GM12878 (cell line): ENCODE results near the gene DDR1. TPM values are rescaled to one million over a fixed set of nuclear protein-coding genes. Genes with fewer than 3 reads are reported as not detected.

Experiments used
- CTCF ChIP-seq, 3 experiments: IDR thresholded peaks in 2 of 3; conservative IDR thresholded peaks in 1 of 3; 2 replicates each; pipeline ENCODE4 v1.5.1; 2011; ENCODE audit warnings: low read depth in 3 of 3, low read length in 3 of 3, mild to moderate bottlenecking in 3 of 3, control low read depth in 2 of 3, moderate library complexity in 2 of 3, inconsistent platforms in 1 of 3, mixed read lengths in 1 of 3; ENCODE audit not compliant: control insufficient read depth in 2 of 3, insufficient read depth in 1 of 3; ENCODE audit errors: extremely low read depth in 1 of 3
- EZH2 ChIP-seq: IDR thresholded peaks from 2 replicates; pipeline ENCODE4 v1.6.1; 2012; ENCODE audit warnings: low read depth, mild to moderate bottlenecking, control low read depth, inconsistent platforms, low read length, borderline replicate concordance; ENCODE audit not compliant: control insufficient read depth
- WRNIP1 ChIP-seq: IDR thresholded peaks from 2 replicates; pipeline ENCODE4 v1.6.1; 2011; ENCODE audit warnings: low read depth, low read length, improper control_type of control experiment, borderline replicate concordance
- ZNF207 ChIP-seq: fragments of 450-650 bp; IDR thresholded peaks from 2 replicates; pipeline ENCODE4 v1.6.1; 2014; ENCODE audit warnings: antibody characterized with exemption, mild to moderate bottlenecking, borderline replicate concordance
- ZNF217 ChIP-seq: fragments of 450-650 bp; IDR thresholded peaks from 2 replicates; pipeline ENCODE4 v1.6.1; 2017; ENCODE audit warnings: antibody characterized with exemption, mild to moderate bottlenecking
- ZNF592 ChIP-seq: fragments of 450-650 bp; IDR thresholded peaks from 2 replicates; pipeline ENCODE4 v1.6.1; 2017; ENCODE audit warnings: mild to moderate bottlenecking, moderate library complexity
- ZSCAN29 ChIP-seq: fragments of 450-650 bp; IDR thresholded peaks from 2 replicates; pipeline ENCODE4 v1.6.1; 2017; ENCODE audit warnings: mild to moderate bottlenecking, moderate library complexity
- polyA plus RNA-seq, 11 experiments: library from polyadenylated mRNA; depleted of rRNA in 4 of 11; unstranded in 6 of 11; stranded (reverse) in 5 of 11; fragments of >200 nt; fragmentation: Nextera tagmentation in 4 of 11; fragmentation: Illumina TruSeq in 1 of 11; extraction: Ambion mirVana in 4 of 11; extraction: Trizol in 1 of 11; gene quantifications; 1 replicate in 1 of 11; 2 replicates in 10 of 11; pipeline versions ENCODE4 v1.2.1 to v1.2.3, GENCODE V29; 2011 to 2016; ENCODE audit warnings: inconsistent platforms in 2 of 11, missing spikeins in 2 of 11, low read depth in 1 of 11
- total RNA-seq, 4 experiments: library from RNA; depleted of rRNA in 3 of 4; stranded (reverse); fragments of >200 nt in 3 of 4; fragmentation: Illumina TruSeq in 1 of 4; extraction: Trizol in 1 of 4; gene quantifications; 2 replicates each; pipeline versions ENCODE4 v1.2.1 to v1.2.3, GENCODE V29; 2013 to 2021

Gene DDR1
- total and polyA plus RNA-seq, 10 of the 15 experiments (the other 5 are each of a cell fraction or from before 2014, with no cell fraction given): 1.1 to 39.0 (median 11.9) TPM

DNA sequence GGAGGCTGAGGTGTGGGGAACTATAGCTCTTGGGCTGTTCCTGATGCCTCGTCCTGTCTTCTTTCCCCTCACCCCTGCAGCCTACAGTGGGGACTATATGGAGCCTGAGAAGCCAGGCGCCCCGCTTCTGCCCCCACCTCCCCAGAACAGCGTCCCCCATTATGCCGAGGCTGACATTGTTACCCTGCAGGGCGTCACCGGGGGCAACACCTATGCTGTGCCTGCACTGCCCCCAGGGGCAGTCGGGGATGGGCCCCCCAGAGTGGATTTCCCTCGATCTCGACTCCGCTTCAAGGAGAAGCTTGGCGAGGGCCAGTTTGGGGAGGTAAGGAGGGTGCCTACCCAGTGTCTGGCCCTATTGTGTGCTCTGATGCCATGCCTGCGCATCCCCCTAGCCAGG is 12.2 kb downstream of the DDR1 start (continued):
- TF ChIP-seq ZNF592: no peak
- no peak for TF ChIP-seq ZNF207
- no peak for TF ChIP-seq ZSCAN29
- no peak for TF ChIP-seq WRNIP1
- no peak for TF ChIP-seq CTCF (IDR thresholded peaks at IDR 0.05 in 2 of 3, conservative IDR thresholded peaks at IDR 0.05 in 1 of 3; ENCODE audit: control insufficient read depth in 2 of 3, extremely low read depth in 1 of 3, insufficient read depth in 1 of 3, low read depth in 3 of 3, low read length in 3 of 3)
- no peak for TF ChIP-seq ZNF217
- no peak for TF ChIP-seq EZH2
- TF ChIP-seq, all 136 proteins: peak for 0
